Stimulated activated CD4-positive, alpha-beta T cell treated with anti-CD3 and anti-CD28 coated beads, Interleukin-2, amount 100 ng/mL, for 4 hours (primary cell): ENCODE measurements around the gene SIKE1.
"Not testable (repeated sequence)": the region's sequence is repeated elsewhere in the genome, so short reads cannot be mapped to it uniquely, and the experiment has no call there.

Experiments
- DNase-seq: peaks from one replicate; pipeline ENCODE4 v3.0.0-alpha.2; 2020; ENCODE audit warnings: low read depth

Gene SIKE1

DNA sequence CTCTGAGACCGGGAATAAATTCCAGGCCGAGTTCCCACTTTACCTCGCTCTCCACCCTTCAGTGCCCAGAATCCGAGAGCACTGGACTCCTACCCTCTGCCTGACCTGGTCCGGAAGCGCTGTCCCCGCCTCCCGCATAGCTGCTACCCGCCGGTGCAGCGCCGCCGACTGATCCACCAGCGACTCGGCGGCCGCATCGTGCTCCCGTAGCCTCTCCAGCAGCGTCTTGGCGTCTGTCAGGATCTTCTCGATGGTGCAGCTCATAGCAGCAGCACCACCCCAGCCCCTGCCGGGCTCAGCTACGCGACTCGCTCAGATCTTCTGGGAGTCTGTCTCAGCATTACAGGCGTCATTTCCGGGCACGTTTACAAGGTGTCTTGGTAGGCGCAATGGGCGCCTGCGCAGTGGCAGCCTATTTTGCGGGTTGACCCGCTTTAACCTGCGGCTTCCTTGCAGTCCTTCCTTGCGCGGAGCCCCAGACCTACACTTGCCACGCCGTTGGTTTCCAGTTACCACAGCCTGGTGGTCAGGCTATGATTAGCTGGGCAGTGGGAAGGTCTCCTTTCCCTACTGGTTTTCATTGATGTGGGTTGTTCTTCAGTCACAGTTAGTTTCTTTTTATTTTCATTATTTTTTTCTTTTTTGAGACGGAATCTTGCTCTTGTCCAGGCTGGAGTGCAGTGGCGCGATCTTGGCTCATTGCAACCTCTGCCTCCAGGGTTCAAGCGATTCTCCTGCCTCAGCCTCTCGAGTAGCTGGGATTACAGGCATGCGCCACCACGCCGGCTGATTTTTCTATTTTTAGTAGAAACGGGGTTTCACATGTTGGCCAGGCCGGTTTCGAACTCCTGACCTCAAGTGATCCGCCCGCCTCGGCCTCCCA is at the start of gene SIKE1:
Gene SIKE1, minus strand, starts transcription at position 342 of the 883 bp plus-strand sequence. Its CDS starts 78 bp downstream, at position 264.
- peak; percentile 91 for DNase-seq

DNA sequence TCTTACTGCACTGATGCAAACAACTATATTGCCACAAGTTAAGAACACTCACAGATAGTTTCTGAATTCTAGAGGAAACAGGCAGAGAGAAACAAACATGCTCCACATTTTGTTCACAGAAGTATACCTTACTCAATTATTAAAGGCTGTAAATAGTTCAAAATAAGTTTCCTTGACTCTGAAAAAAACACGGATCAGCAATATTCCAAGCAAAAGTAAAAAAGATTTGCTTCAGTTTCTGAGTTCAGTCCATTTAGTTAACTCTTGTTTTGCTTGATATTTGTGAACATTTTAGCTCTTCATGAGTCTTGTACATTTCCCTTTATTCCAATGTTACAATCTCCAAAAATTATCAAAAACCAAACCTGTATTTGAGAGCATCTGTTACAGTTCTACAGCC is 49.6 kb upstream of the SIKE1 start:
- not testable (repeated sequence) for DNase-seq

DNA sequence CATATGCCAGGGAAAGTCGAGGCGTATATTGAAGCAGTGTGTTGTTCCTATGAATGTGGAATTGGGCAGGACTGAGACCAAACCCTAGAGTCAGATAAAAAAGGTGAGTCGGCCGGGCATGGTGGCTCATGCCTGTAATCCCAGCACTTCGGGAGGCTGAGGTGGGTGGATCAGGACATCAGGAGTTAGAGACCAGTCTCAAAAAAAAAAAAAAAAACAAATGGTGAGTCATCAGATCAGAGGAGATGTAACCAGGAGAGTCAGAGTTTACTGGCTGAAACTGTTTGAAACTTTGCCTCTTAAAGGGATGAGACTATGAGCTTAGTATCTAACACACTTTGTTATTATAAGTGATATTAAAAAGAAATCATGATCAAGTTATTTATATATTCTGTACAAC is 47.8 kb upstream of the SIKE1 start:
- DNase-seq = no peak

DNA sequence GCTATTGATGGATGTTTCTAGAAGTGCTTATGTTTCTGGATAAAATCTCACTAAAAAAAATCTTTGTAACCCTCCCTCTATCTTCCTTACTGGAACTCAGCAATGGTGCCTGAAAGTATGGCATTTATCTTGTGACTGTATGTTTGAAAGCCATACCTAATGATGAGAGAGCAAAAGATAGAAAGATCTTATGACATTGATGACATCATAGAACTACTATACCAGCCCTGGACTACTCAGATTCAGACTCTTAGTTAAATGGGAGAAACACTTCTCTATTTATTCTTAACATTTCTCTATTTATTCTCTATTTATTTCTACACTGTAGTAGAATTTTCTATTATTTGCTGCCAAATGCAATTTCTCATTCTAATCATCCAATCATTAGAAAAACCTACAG is 41.5 kb upstream of the SIKE1 start:
- no peak for DNase-seq

DNA sequence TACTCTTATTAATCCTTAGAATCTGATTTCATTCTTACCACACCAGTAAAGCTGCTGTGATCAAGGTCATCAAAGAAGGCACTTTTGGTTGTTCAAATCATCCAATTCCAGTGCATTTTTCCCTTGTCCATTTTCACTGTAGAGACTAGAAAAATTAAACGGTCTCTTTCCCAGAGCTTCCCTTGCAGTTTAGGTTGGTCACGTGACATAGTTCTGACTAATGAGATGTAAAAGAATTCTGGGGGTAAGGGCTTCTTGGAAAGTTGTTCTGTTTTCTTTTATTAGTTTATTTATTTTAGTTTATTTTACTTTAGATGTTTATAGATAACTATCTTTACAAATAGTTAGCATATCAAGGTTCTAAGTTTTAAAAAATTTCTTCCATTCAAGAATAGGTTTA is 39.9 kb upstream of the SIKE1 start:
- DNase-seq = no peak

DNA sequence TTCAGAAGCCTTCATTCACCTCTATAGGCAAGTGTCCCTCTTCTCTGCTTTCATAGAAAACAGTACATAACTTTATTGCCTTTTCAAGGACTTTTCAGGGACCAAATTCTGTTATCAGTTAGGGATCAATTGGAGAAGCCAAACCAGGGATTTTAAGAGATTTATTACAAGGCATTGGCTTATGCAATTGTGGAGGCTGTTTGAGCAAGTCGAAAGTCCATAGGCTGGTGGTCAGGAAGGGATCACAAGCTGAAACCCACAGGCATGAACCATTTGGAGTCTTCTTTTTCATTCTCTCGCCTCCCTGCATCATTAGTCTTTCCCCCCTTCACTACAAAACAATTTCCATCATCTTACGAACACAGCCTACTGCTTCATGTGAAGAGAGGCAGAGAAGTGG is 39.4 kb upstream of the SIKE1 start:
- DNase-seq = no peak

DNA sequence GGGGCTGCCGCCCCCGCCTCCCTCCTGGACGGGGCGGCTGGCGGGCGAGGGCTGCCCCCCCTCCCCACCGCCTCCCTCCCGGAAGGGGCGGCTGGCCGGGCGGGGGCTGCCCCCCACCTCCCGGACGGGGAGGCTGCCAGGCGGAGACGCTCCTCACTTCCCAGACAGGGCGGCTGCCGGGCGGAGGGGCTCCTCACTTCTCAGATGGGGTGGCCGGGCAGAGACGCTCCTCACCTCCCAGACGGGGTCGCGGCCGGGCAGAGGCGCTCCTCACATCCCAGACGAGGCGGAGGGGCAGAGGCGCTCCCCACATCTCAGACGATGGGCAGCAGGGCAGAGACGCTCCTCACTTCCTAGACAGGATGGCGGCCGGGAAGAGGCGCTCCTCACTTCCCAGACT is 24.0 kb upstream of the SIKE1 start:
- DNase-seq = not testable (repeated sequence)

DNA sequence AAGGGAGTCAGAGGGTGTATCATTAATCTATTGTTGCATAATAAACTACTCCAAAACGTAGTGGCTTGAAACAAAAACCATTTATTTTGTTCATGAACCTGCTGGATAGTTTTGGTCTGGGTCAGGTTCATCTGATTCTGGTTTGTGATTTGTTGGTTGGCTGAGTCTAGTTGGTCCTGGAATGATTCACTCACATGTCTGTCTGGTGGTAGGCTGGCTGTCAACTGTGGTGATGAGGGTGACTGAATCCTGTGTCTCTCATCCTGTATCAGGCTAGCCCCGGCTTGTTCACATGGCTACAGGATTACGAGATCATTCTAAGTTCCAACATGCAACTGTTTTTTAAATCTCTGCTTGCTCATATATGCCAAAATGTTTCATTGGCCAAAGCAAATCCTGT is 22.5 kb upstream of the SIKE1 start:
- no peak for DNase-seq

DNA sequence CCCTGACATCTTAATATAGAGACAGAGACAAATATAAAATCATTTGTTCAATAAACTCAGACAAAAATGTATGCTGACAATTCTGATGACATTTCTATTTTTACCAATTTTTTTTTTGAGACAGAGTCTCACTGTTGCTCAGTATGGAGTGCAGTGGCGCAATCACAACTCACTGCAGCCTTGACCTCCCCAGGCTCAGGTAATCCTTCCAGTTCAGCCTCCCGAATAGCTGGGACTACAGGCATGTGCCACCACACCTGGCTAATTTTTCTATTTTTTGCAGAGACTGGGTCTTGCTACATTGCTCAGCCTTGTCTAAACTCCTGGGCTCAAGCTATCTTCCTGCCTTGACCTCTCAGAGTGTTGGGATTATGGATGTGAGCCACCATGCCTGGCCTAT is 13.6 kb upstream of the SIKE1 start:
- no peak for DNase-seq

DNA sequence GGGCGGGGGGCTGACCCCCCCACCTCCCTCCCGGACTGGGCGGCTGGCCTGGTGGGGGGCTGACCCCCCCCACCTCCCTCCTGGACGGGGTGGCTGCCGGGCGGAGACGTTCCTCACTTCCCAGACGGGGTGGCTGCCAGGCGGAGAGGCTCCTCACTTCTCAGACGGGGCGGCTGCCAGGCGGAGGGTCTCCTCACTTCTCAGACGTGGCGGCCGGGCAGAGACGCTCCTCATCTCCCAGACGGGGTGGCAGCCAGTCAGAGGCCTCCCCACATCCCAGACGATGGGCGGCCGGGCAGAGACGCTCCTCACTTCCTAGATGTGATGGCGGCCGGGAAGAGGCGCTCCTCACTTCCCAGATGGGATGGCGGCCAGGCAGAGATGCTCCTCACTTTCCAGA is 10.1 kb upstream of the SIKE1 start:
- not testable (repeated sequence) for DNase-seq

DNA sequence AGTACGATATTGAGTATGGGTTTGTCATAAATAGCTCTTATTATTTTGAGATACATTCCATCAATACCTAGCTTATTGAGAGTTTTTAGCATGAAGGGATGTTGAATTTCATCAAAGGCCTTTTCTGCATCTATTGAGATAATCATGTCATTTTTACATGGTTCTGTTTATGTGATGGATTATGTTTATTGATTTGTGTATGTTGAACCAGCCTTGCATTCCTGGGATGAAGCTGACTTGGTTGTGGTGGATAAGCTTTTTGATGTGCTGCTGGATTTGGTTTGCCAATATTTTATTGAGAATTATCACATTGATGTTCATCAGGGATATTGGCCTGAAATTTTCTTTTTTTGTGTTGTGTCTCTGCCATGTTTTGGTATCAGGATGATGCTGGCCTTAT is 6.0 kb upstream of the SIKE1 start:
- DNase-seq = not testable (repeated sequence)

DNA sequence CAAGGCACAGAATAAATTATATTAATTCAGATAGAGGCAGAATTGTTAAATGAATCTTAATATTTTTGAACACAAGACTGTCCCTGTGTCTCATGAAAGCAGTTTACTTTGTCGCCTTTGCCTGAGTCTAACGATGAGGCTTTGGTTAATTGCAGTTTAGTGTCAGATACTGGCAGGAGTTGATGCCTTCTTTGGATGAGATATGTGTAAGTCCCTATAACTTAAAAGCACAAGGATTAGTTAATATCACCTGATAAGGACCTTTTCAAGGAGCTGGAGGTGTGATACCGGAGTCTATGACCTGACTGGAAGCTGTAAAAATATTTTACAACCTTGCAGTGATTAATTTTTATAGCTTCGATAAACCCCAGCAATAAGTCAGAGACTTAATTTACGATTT is 2.0 kb upstream of the SIKE1 start:
- DNase-seq = no peak

DNA sequence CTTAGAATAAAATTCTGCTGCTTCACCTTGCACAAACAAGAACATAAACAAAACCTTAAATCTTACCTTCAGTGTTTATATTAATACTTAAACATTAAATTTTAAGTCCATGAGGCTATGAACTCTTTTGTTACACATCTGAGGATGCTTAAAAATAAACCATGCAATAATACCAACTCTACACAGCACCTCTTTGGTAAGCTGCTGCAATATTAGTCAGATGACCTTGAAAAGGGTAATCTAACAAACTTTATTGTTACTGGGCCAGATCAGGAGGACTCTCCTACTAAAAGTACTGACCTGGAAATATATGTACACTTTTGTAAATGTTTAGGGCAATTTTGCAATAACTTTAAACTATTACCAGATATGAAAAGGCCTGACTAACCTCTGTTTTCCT is 763 bp downstream of the SIKE1 start:
- no peak for DNase-seq

DNA sequence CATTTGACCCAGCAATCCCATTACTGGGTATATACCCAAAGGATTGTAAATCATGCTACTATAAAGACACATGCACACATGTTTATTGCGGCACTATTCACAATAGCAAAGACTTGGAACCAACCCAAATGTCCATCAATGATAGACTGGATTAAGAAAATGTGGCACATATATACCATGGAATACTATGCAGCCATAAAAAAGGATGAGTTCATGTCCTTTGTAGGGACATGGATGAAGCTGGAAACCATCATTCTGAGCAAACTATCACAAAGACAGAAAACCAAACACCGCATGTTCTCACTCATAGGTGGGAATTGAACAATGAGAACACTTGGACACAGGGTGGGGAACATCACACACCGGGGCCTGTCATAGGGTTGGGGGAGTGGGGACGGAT is 3.8 kb downstream of the SIKE1 start:
- not testable (repeated sequence) for DNase-seq

DNA sequence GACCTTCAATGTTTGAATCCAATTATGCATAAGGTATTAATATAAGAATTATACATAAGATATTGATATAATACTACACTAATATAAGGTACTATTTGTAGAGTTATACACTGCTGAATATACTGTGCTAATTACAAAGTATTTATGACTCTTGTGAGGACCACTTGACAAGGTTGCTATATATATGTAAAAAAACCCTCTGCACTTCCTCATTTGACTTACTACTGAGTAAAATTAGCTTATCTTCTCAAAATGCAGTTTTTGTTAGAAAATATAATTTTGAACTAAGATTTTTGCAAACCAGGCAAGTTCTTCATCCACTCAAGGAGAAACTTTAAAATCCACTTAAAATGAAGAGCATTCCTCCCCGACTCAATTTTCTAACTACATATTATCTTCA is 8.5 kb downstream of the SIKE1 start:
- no peak for DNase-seq

DNA sequence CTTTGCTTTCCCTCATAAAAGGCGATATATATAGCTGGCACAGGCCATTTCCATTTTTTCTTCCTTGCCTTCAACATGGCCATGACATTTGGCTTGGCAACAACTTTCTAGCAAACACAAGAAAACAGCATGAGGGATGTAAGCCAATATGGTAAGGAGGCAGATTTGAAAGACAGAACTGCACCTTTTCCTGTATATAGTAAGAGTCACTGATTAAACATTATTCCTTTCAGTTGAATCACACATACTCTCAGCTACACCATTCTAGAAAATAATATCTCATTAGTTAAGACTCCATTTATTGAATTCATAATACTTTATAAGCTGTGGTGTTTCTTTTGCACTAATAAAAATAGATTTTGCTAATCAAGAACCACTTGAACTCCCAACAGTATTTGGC is 9.5 kb downstream of the SIKE1 start:
- no peak for DNase-seq

DNA sequence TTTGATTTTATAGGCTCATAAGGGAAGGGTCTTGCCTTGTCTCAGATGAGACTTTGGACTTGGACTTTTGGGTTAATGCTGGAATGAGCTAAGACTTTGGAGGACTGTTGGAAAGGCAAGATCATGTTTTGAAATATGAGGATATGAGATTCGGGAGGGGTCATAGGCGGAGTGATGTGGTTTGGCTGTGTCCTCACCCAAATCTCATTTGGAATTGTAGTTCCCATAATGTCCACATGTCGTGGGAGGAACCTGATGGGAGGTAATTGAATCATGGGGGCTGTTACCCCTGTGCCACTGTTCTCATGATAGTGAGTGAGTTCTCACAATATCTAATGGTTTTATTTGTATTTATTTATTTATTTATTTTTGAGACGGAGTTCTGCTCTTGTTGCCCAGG is 15.8 kb downstream of the SIKE1 start:
- DNase-seq = no peak

DNA sequence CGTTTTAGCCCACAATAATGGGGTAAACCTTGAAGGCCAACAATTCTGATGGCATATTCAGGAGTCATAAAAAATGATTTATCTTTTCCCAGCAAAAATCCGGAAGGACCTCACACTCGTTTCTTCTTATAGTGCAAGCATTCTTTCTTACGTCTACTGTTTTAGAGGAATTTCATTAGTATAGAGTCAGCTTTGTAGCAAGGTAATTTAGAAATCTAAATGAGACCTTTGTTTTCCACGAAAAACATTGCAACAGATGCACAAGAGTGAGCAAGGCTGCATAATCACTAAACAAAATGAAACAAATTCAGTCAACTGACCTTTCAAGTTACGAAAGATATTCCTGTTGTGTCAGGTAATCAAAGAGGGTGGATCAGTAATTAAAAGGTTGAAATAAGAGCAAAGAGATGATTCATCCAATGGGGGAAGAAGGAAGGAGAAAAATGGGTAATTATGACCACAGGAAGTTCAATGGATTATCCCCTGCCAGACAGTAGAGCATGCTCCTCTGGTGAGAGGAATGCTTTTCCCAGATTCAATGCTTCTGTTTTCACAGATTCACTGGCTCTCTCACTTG is 22.1 kb downstream of the SIKE1 start:
- no peak for DNase-seq

DNA sequence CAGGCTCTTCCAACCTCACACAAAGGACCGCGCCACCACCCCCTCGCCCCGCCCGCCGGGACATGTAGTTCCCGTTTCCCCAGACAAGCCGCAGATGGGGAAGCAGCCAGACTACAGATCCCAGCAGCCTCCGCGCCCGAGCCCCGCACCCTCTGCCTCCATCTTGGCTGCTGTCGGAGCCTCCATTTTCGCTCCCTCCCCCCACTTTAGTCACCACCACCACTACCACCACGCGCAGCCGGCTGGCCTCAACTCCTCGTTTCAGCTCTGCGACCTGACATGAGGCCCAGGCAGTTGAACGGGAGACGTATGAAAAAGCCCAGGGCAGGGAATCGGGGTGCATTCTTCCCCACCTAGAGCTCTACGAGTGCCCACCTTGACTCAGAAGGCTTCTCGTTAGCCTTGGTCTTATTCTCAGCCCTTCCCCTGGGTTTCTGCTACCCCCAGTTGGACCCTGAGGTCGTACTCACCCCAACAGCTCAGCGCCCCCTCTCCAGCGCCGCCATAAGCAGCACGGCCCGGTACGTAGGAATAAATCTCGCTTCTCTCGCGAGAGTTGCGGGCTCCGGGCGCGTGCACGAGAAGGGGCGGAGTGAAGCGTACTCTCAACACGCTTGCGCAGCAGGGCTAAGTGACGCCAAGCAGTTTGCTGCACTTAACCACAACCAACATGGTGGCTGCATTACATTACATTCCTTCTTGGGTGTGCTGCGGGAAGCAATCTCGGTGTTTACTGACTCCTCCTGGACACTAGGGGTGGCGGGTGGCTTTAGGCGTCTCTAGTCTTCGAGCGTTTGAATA is 22.8 kb downstream of the SIKE1 start, which contains the start of gene CSDE1:
Gene CSDE1, minus strand, starts transcription at position 530 of the 801 bp plus-strand sequence. CDS start 18,094 bp downstream, outside the sequence.
- peak; percentile 96 for DNase-seq

DNA sequence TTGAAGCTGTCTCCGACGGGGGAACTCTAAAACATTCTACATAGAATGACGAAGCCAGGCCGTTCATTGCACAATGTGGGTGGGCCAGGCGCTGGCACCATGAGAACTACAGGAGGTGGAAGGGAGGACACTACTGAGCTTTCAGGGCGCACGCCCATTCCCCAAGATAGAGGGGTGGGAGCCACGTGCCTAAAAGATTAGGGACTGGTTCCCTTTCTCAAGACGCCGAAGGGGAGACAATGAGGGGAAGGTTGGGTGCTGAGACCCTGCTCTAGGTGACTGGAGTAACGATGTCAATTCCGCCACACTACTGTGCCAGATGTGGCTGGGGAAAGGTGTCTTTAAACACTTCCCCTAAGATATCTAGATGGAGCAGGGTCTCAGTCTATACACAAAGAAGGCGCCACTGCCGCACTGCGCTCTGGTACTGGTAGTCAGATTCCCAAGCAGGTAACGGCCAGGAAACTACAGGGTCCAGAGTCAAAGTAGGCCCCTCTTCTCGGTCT is 23.5 kb downstream of the SIKE1 start:
- DNase-seq = no peak

DNA sequence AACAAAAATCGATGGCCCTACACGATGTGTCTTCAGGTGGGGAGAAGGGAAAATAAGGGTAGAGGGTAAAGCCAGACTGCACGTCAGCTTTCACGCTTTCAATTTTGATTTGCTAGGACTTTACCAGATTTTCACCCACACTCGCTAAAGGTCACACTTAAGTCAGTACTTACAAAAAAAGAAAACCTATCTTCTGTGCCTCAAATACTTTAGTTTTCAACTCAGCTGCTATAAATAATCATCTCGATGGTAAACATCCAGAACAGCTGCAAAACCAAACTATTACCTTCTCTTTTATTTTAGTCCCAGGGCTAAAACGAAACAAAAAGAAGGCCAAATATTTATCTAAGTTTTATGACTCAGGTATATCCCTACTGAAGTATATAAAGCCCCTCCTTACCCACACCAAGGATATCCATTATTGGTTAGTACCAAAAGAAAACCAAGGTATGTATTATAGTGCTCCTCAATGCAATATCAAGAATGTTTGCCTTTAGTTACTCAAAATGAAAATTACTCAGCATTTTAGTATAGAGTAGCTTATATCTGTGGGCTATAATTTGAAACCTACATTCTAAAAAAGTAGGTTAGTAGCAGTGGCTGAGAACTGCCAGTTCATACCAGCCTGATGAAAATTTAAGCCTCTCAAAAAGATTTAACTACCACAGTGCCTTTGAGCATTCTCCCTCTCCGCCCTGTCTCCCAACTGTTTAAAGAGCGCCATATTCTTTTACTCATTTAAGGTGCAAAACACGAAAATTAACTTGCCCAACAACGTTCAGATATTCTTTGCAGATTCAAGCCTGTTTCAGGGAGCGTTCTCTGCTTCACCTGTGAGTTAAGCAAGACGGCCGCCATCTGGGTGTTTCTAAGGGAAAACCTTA is 24.2 kb downstream of the SIKE1 start:
- no peak for DNase-seq
